Osteocyte (in vitro differentiated cells): ENCODE measurements around the gene ANP32B. TPM values are rescaled to one million over a fixed set of nuclear protein-coding genes. Genes with fewer than 3 reads are reported as not detected.
"Not testable (repeated sequence)": the region's sequence is repeated elsewhere in the genome, so short reads cannot be mapped to it uniquely, and the experiment has no call there.

ENCODE experiments used
- DNase-seq: peaks from one replicate; pipeline ENCODE4 v3.0.0; 2021; ENCODE audit warnings: mixed read lengths; ENCODE audit not compliant: unreplicated experiment; ENCODE audit errors: extremely low spot score
- H3K27ac Mint-ChIP-seq: one replicate; pipeline ENCODE4 v1.8.0; 2021; ENCODE audit warnings: mild to moderate bottlenecking, mixed read lengths; ENCODE audit not compliant: unreplicated experiment
- H3K27me3 Mint-ChIP-seq: one replicate; pipeline ENCODE4 v1.8.0; 2021; ENCODE audit warnings: mixed read lengths; ENCODE audit not compliant: unreplicated experiment
- H3K36me3 Mint-ChIP-seq: one replicate; pipeline ENCODE4 v1.8.0; 2021; ENCODE audit warnings: mixed read lengths; ENCODE audit not compliant: unreplicated experiment
- H3K4me1 Mint-ChIP-seq: one replicate; pipeline ENCODE4 v1.8.0; 2021; ENCODE audit warnings: mixed read lengths; ENCODE audit not compliant: unreplicated experiment
- H3K4me3 Mint-ChIP-seq: one replicate; pipeline ENCODE4 v1.8.0; 2021; ENCODE audit warnings: mild to moderate bottlenecking, moderate library complexity, mixed read lengths; ENCODE audit not compliant: unreplicated experiment
- H3K9me3 Mint-ChIP-seq: one replicate; pipeline ENCODE4 v1.8.0; 2021; ENCODE audit warnings: mixed read lengths; ENCODE audit not compliant: unreplicated experiment
- total RNA-seq: library from RNA; stranded (reverse); gene quantifications from 2 replicates; pipeline ENCODE4 v1.2.1, GENCODE V29; 2021
- TF ChIP-seq, protein P1 (sequence below): fragments of 200-600 bp; sonication (generic); IDR thresholded peaks from 2 replicates; pipeline ENCODE4 v1.5.0; 2021; ENCODE audit warnings: antibody characterized with exemption, mild to moderate bottlenecking, moderate library complexity

The ANP32B gene
- total RNA-seq, 1 donor from 2014 or later: 114 TPM

DNA sequence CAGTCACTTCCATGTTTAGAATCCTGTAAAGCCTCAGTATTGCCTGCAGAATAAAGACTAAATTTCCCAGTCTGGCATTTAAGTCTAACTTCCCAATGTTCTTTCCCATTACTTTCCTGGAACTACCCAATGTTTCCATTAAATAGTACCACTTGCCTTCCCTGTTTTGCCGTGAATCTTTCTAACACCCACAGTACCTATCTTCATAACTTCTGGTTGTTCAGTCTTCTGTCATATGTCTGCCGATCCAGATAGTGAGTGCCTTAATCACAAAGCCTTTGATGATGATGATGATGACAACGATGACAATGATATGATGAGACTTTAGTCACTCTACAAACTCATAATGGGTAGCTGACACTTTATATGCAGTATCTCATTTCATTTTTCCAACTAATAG, 38.5 kb upstream of the ANP32B start:
- TF ChIP-seq, protein P1, sequence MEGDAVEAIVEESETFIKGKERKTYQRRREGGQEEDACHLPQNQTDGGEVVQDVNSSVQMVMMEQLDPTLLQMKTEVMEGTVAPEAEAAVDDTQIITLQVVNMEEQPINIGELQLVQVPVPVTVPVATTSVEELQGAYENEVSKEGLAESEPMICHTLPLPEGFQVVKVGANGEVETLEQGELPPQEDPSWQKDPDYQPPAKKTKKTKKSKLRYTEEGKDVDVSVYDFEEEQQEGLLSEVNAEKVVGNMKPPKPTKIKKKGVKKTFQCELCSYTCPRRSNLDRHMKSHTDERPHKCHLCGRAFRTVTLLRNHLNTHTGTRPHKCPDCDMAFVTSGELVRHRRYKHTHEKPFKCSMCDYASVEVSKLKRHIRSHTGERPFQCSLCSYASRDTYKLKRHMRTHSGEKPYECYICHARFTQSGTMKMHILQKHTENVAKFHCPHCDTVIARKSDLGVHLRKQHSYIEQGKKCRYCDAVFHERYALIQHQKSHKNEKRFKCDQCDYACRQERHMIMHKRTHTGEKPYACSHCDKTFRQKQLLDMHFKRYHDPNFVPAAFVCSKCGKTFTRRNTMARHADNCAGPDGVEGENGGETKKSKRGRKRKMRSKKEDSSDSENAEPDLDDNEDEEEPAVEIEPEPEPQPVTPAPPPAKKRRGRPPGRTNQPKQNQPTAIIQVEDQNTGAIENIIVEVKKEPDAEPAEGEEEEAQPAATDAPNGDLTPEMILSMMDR: no peak

DNA sequence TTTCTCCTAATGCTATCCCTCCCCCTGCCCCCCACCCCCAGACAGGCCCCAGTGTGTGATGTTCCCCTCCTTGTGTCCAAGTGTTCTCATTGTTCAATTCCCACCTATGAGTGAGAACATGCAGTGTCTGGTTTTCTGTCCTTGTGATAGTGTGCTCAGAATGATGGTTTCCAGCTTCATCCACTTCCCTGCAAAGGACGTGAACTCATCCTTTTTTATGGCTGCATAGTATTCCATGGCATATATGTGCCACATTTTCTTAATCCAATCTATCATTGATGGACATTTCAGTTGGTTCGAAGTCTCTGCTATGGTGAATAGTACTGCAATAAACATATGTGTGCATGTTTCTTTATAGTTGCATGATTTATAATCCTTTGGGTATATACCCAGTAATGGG, 37.7 kb upstream of the ANP32B start:
- H3K27me3 Mint-ChIP-seq: peaks cover 67% of the 10 kb centered on the region
- H3K9me3 Mint-ChIP-seq, DNase-seq, H3K4me1 Mint-ChIP-seq, H3K36me3 Mint-ChIP-seq, H3K27ac Mint-ChIP-seq, H3K4me3 Mint-ChIP-seq: not testable (repeated sequence)

More for the DNA sequence above, 38.5 kb upstream of the ANP32B start:
- DNase-seq: no peak
- H3K4me1 Mint-ChIP-seq: no peaks in the 10 kb centered on the region
- H3K4me3 Mint-ChIP-seq: no peak overlapping the region
- H3K9me3 Mint-ChIP-seq: no peaks in the 10 kb centered on the region
- peaks cover 66% of the 10 kb centered on the region for H3K27me3 Mint-ChIP-seq
- H3K27ac Mint-ChIP-seq: no peak overlapping the region
- H3K36me3 Mint-ChIP-seq: no peaks in the 10 kb centered on the region

GRCh38 chr9:97947094-97947493, 36.0 kb upstream of the ANP32B start:
- peaks cover 63% of the 10 kb centered on the region for H3K27me3 Mint-ChIP-seq
- H3K4me3 Mint-ChIP-seq, H3K36me3 Mint-ChIP-seq, DNase-seq, H3K4me1 Mint-ChIP-seq, H3K9me3 Mint-ChIP-seq, H3K27ac Mint-ChIP-seq: not testable (repeated sequence)

GRCh38 chr9:97950873-97951272, 32.3 kb upstream of the ANP32B start:
- not testable (repeated sequence) for DNase-seq, H3K9me3 Mint-ChIP-seq, H3K27ac Mint-ChIP-seq, H3K4me3 Mint-ChIP-seq, H3K4me1 Mint-ChIP-seq, H3K36me3 Mint-ChIP-seq
- peaks cover 65% of the 10 kb centered on the region for H3K27me3 Mint-ChIP-seq

GRCh38 chr9:97954550-97954989, 28.6 kb upstream of the ANP32B start:
- TF ChIP-seq, protein P1: peak; percentile 42

DNA sequence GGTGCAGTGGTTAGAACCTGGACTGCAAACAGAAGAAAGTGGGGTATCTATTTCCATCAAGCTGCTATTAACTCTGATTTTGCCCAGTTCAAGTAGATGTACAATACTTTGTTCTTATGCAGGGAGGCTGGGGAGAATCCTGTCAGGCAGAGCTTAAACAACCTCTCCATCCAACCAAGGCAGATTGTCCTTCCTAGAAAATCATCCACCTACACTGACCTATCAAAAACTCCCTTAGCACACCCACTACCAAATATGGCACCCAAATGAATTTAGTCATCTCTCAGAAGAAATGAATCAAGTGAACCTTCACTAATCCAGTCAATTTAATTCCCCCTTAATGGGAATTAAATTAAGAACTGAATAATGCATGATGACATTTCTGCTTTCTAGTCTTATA, 26.8 kb upstream of the ANP32B start:
- Mint-ChIP-seq H3K36me3 (no peaks in the 10 kb centered on the region), H3K27ac (no peak overlapping the region), H3K9me3 (no peaks in the 10 kb centered on the region), H3K27me3 (peaks cover 20% of the 10 kb centered on the region), H3K4me3 (no peak overlapping the region), H3K4me1 (no peaks in the 10 kb centered on the region)
- TF ChIP-seq, protein P1: no peak
- no peak for DNase-seq

More at GRCh38 chr9:97954550-97954989, 28.6 kb upstream of the ANP32B start:
- Mint-ChIP-seq H3K27me3 (peaks cover 28% of the 10 kb centered on the region), H3K4me1 (no peaks in the 10 kb centered on the region), H3K36me3 (no peaks in the 10 kb centered on the region), H3K4me3 (no peak overlapping the region), H3K9me3 (no peaks in the 10 kb centered on the region), H3K27ac (no peak overlapping the region)
- no peak for DNase-seq
